ENCODE measurements around the gene GJD3. TPM values are rescaled to one million over a fixed set of nuclear protein-coding genes. Genes with fewer than 3 reads are reported as not detected.
A peak's percentile ranks its signal among the peaks of the same experiment; 100 is the strongest.
"Not testable (repeated sequence)": the region's sequence is repeated elsewhere in the genome, so short reads cannot be mapped to it uniquely, and the experiment has no call there.

Gene GJD3
- total RNA-seq, result not detected

DNA sequence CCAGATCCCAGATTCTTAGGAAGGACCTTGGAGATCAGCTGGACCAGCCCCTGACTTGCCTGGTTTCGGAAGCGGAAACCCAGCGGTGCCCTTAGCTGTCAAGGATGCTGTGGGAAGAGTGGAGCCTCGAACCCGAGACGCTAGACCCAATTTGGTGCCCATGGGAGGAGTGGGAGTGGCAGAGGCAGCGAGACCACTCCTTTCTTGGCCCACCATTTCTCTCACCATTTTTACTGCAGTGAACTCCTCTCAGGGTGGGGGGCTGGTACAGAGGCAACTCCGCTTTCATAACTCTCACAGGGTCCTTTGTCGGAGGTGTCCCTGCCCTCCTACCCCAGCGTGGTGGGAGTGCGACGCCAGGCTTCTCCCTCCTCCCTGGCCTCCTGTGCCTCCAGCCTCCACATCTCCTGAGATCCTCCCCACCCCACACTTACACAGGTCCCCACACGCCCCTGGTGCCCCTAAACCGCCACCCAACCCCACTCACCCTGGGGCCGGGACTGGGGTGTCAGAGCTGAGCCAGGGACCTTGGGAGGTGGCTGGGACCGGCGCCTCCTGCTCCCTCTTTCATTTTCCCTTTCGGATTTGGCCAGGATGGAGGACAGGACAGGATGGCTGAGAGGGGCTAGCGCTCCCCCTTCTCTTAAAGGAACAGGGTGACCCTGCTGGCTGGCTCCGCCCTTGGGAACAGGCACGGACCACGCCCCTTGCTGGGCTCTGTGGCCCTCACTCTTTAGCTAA is at the start of gene GJD3:
GJD3 (minus strand) TSS at position 617 of the 741 bp plus-strand sequence. CDS start 922 bp downstream, outside the sequence.
- Mint-ChIP-seq H3K9me3 (no peaks in the 10 kb centered on the region), H3K36me3 (no peaks in the 10 kb centered on the region), H3K27ac (no peak within 1 kb of the TSS), H3K4me1 (ENCODE audit: low read depth in 2 of 2) (peaks cover 5 to 12% of the 10 kb centered on the region in 2 donors), H3K4me3 (peak within 1 kb of the TSS; percentile 65), H3K27me3 (peaks cover 5 to 10% of the 10 kb centered on the region in 2 donors)
- no peak for DNase-seq (ENCODE audit: low spot score)
- ATAC-seq, result no peak

DNA sequence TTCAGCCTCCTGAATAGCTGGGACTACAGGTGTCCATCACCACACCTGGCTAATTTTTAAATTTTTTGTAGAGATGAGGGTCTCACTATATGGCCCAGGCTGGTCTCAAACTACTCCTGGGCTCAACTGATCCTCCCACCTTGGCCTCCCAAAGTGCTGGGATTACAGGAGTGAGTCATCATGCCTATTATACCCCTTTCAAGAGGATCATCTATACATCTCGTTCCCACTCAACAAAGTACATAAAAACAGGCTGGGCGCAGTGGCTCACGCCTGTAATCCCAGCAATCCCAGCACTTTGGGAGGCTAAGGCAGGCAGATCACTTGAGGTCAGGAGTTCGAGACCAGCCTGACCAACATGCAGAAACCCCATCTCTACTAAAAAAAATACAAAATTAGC is 49.8 kb upstream of the GJD3 start:
- not testable (repeated sequence) for H3K27ac Mint-ChIP-seq, H3K27me3 Mint-ChIP-seq

DNA sequence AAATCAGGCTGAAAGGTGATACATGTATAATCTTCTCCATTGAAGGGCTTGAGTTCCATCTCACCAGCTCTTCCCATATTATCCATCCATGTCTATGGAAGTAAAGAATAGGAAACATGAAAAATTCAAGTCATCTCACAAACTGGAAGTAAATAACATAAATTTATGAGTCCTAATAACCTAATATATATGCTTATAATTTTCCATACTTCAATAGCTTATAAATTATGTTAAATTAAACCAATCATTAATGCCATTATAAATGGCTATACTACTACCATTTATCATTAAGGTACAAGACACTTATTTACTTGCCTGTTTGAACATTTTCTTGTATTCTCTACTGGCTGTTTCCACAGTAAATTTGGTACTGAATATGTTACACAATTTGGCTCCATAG is 48.3 kb upstream of the GJD3 start:
- peaks cover 4% of the 10 kb centered on the region for H3K36me3 Mint-ChIP-seq

More for the DNA sequence above, 49.8 kb upstream of the GJD3 start:
- H3K9me3 Mint-ChIP-seq; H3K36me3 Mint-ChIP-seq; DNase-seq (ENCODE audit: low spot score); H3K4me1 Mint-ChIP-seq (ENCODE audit: low read depth in 2 of 2); ATAC-seq; H3K4me3 Mint-ChIP-seq: not testable (repeated sequence)

GRCh38 chr17:40411821-40412220 is 47.3 kb upstream of the GJD3 start:
- Mint-ChIP-seq H3K4me1 (ENCODE audit: low read depth in 2 of 2) (peaks cover 0 to 3% of the 10 kb centered on the region in 2 donors), H3K9me3 (no peaks in the 10 kb centered on the region), H3K4me3 (no peak overlapping the region), H3K36me3 (peaks cover 4% of the 10 kb centered on the region), H3K27ac (no peak overlapping the region), H3K27me3 (no peaks in the 10 kb centered on the region)
- no peak for DNase-seq (ENCODE audit: low spot score)
- ATAC-seq, result no peak

More for the DNA sequence above, 48.3 kb upstream of the GJD3 start:
- ATAC-seq (no peak), DNase-seq (ENCODE audit: low spot score) (no peak)
- no peak overlapping the region for H3K4me3 Mint-ChIP-seq
- no peaks in the 10 kb centered on the region for H3K9me3 Mint-ChIP-seq
- peaks cover 0 to 7% of the 10 kb centered on the region in 2 donors for H3K4me1 Mint-ChIP-seq (ENCODE audit: low read depth in 2 of 2)
- H3K27ac Mint-ChIP-seq, result no peak overlapping the region
- no peaks in the 10 kb centered on the region for H3K27me3 Mint-ChIP-seq

DNA sequence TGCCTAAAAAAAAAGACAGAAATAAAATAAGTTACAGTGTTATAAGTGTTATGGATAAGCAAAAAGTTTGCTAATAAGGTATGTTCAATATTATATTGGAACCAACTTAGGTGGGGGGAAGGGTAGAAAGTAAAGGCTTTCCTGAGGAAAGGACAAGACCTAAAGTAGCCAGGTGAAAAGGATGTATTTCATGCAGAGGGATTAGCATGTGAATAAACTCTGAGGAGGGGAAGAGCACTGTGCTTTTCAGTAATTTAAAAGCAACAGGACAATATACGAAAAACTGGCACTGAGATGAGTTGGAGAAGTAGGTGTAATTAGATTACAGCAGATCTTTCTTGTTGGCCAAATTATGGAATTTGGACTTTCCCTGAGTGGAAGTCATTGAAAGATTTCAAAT is 45.5 kb upstream of the GJD3 start:
- no peaks in the 10 kb centered on the region for H3K4me1 Mint-ChIP-seq (ENCODE audit: low read depth in 2 of 2)
- peaks cover 4% of the 10 kb centered on the region for H3K36me3 Mint-ChIP-seq
- H3K9me3 Mint-ChIP-seq, result no peaks in the 10 kb centered on the region
- no peak overlapping the region for H3K4me3 Mint-ChIP-seq
- ATAC-seq (no peak), DNase-seq (ENCODE audit: low spot score) (no peak)
- no peaks in the 10 kb centered on the region for H3K27me3 Mint-ChIP-seq
- H3K27ac Mint-ChIP-seq, result no peak overlapping the region

- DNase-seq (ENCODE audit: low spot score); H3K27me3 Mint-ChIP-seq; H3K9me3 Mint-ChIP-seq; H3K4me3 Mint-ChIP-seq; H3K27ac Mint-ChIP-seq; H3K4me1 Mint-ChIP-seq (ENCODE audit: low read depth in 2 of 2); H3K36me3 Mint-ChIP-seq; ATAC-seq: not testable (repeated sequence)
Measured at GRCh38 chr17:40409540-40409939, 45.0 kb upstream of the GJD3 start.

DNA sequence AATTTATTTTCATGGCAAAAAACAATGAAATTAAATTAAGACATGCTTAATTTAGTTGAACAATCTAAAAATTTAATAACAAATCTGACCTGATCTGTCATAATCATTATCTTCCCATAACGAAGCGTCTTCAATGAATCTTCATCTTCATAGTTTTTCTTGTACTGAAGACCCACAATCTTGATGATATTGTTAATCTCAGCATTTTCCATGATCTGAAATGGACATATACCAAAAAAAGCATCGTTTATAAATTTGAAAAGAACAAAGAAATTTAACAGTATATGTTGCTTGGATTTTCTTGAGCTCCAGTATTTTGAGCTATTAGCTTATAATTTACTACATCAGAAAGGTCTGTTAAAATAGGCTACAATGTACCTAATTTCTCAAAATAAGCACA is 42.9 kb upstream of the GJD3 start:
- Mint-ChIP-seq H3K4me1 (ENCODE audit: low read depth in 2 of 2) (no peaks in the 10 kb centered on the region), H3K9me3 (no peaks in the 10 kb centered on the region), H3K4me3 (no peak overlapping the region), H3K27me3 (no peaks in the 10 kb centered on the region), H3K27ac (no peak overlapping the region), H3K36me3 (peaks cover 8% of the 10 kb centered on the region)
- no peak for ATAC-seq
- DNase-seq (ENCODE audit: low spot score), result no peak

GRCh38 chr17:40404003-40404402 is 39.5 kb upstream of the GJD3 start:
- Mint-ChIP-seq H3K9me3 (no peaks in the 10 kb centered on the region), H3K4me3 (no peak overlapping the region), H3K27me3 (no peaks in the 10 kb centered on the region), H3K4me1 (ENCODE audit: low read depth in 2 of 2) (peaks cover 0 to 4% of the 10 kb centered on the region in 2 donors), H3K36me3 (peaks cover 34% of the 10 kb centered on the region), H3K27ac (no peak overlapping the region)
- ATAC-seq, result no peak
- DNase-seq (ENCODE audit: low spot score), result no peak

GRCh38 chr17:40402668-40403067 is 38.1 kb upstream of the GJD3 start:
- Mint-ChIP-seq H3K4me1 (ENCODE audit: low read depth in 2 of 2) (peaks cover 0 to 4% of the 10 kb centered on the region in 2 donors), H3K4me3 (no peak overlapping the region), H3K9me3 (no peaks in the 10 kb centered on the region), H3K27me3 (no peaks in the 10 kb centered on the region), H3K27ac (no peak overlapping the region), H3K36me3 (peaks cover 34% of the 10 kb centered on the region)
- ATAC-seq (no peak), DNase-seq (ENCODE audit: low spot score) (no peak)

DNA sequence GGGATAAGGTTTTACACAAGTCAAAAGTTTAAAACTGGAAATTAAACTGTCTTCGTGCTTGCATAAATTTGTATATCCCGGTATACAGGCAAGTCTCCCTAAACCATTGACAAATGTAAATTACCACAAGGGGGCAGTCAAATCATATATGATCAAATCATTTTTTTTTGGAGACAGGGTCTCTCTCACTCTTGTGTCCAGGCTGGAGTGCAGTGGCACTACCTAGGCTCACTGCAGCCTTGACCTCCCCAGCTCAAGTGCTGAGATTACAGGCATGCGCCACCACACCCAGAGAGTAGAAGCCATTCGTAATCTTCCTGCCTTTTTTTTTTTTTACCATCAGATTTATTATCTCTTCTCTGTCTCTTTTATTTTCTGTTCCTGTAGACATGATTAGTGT is 34.6 kb upstream of the GJD3 start:
- H3K4me3 Mint-ChIP-seq, result no peak overlapping the region
- peaks cover 0 to 4% of the 10 kb centered on the region in 2 donors for H3K4me1 Mint-ChIP-seq (ENCODE audit: low read depth in 2 of 2)
- H3K36me3 Mint-ChIP-seq, result peaks cover 38% of the 10 kb centered on the region
- no peaks in the 10 kb centered on the region for H3K27me3 Mint-ChIP-seq
- ATAC-seq, result no peak
- H3K27ac Mint-ChIP-seq, result no peak overlapping the region
- no peaks in the 10 kb centered on the region for H3K9me3 Mint-ChIP-seq
- no peak for DNase-seq (ENCODE audit: low spot score)

DNA sequence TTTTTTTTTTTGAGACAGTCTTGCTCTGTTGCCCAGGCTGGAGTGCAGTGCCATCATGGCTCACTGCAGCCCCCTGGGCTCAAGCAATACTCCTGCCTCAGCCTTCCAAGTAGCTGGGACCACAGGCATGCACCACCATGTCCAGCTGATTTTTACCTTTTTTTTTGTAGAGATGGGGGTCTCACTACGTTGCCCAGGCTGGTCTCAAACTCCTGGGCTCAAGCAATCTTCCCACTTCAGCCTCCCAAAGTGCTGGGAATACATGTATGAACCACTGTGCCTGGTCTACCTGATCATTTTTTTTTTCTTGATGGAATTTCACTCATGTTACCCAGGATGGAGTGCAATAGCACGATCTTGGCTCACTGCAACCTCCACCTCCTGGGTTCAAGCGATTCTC is 22.0 kb upstream of the GJD3 start:
- H3K4me3 Mint-ChIP-seq; ATAC-seq; H3K27ac Mint-ChIP-seq; H3K36me3 Mint-ChIP-seq; H3K4me1 Mint-ChIP-seq (ENCODE audit: low read depth in 2 of 2); DNase-seq (ENCODE audit: low spot score); H3K27me3 Mint-ChIP-seq; H3K9me3 Mint-ChIP-seq: not testable (repeated sequence)

DNA sequence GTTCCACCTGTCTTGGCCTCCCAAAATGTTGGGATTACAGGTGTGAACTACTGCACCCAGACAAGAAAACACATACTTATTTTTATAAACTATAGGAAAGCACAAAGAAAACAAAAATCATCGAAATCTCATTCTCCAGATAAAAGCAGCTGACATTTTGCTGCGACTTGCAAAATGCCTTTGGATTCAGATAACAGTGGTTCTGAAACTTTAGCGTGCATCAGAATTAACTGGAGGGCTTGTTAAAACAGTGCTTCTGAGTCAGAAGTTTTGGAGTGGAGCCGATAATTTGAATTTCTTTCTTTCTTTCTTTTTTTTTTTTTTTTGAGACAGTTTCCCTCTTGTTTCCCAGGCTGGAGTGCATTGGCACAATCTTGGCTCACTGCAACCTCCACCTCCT is 17.7 kb upstream of the GJD3 start:
- no peaks in the 10 kb centered on the region for H3K9me3 Mint-ChIP-seq
- H3K4me3 Mint-ChIP-seq, result no peak overlapping the region
- H3K36me3 Mint-ChIP-seq, result no peaks in the 10 kb centered on the region
- no peak for ATAC-seq
- no peaks in the 10 kb centered on the region for H3K27me3 Mint-ChIP-seq
- DNase-seq (ENCODE audit: low spot score), result no peak
- no peaks in the 10 kb centered on the region for H3K4me1 Mint-ChIP-seq (ENCODE audit: low read depth in 2 of 2)
- H3K27ac Mint-ChIP-seq, result no peak overlapping the region

GRCh38 chr17:40378966-40379365 is 14.4 kb upstream of the GJD3 start:
- DNase-seq (ENCODE audit: low spot score) (no peak), ATAC-seq (no peak)
- Mint-ChIP-seq H3K27me3 (peaks cover 0 to 2% of the 10 kb centered on the region in 2 donors), H3K27ac (no peak overlapping the region), H3K9me3 (no peaks in the 10 kb centered on the region), H3K4me3 (no peak overlapping the region), H3K36me3 (no peaks in the 10 kb centered on the region), H3K4me1 (ENCODE audit: low read depth in 2 of 2) (peaks cover 3 to 6% of the 10 kb centered on the region in 2 donors)

GRCh38 chr17:40377832-40378231 is 13.3 kb upstream of the GJD3 start:
- H3K4me3 Mint-ChIP-seq, result no peak overlapping the region
- H3K36me3 Mint-ChIP-seq, result no peaks in the 10 kb centered on the region
- peaks cover 0 to 2% of the 10 kb centered on the region in 2 donors for H3K27me3 Mint-ChIP-seq
- ATAC-seq (no peak), DNase-seq (ENCODE audit: low spot score) (no peak)
- peaks cover 3 to 6% of the 10 kb centered on the region in 2 donors for H3K4me1 Mint-ChIP-seq (ENCODE audit: low read depth in 2 of 2)
- H3K27ac Mint-ChIP-seq, result no peak overlapping the region
- H3K9me3 Mint-ChIP-seq, result no peaks in the 10 kb centered on the region

DNA sequence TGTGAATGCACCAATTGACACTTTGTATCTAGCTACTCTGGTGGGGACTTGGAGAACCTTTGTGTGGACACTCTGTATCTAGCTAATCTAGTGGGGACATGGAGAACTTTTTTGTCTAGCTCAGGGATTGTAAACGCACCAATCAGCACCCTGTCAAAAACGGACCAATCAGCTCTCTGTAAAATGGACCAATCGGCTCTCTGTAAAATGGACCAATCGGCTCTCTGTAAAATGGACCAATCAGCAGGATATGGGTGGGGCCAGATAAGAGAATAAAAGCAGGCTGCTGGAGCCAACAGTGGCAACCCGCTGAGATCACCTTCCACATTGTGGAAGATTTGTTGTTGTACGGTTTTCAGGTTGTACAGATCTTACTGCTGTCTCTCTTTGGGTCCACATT is 12.0 kb upstream of the GJD3 start:
- H3K36me3 Mint-ChIP-seq; H3K4me3 Mint-ChIP-seq; DNase-seq (ENCODE audit: low spot score); H3K27ac Mint-ChIP-seq; ATAC-seq; H3K9me3 Mint-ChIP-seq; H3K27me3 Mint-ChIP-seq: not testable (repeated sequence)
- peaks cover 9 to 12% of the 10 kb centered on the region in 2 donors for H3K4me1 Mint-ChIP-seq (ENCODE audit: low read depth in 2 of 2)

Measured in natural killer cell treated with Interleukin-12 subunit alpha and Interleukin-12 subunit beta and Interleukin-15 and Interleukin-18, amount 100 ng/mL, for 72 hours (primary cell).